Subcutaneous adipose tissue (tissue), 4 donors: Measurements from ENCODE around the gene ITGBL1. TPM values are rescaled to one million over a fixed set of nuclear protein-coding genes. Genes with fewer than 3 reads are reported as not detected.

ENCODE experiments used
- CTCF ChIP-seq: fragments of 450-650 bp; IDR thresholded peaks from one replicate; pipeline ENCODE4 v1.5.1; 2016; ENCODE audit warnings: low read depth, mild to moderate bottlenecking, control low read depth, antibody characterized with exemption, moderate library complexity
- total RNA-seq, 4 donors: library from RNA; depleted of rRNA; stranded (reverse); fragments of >200 nt; gene quantifications; one replicate each; pipeline ENCODE4 v1.1.0, GENCODE V29; 2016

The ITGBL1 gene
- total RNA-seq, 4 donors from 2014 or later: 8.3 to 34.6 (median 17.3) TPM

DNA sequence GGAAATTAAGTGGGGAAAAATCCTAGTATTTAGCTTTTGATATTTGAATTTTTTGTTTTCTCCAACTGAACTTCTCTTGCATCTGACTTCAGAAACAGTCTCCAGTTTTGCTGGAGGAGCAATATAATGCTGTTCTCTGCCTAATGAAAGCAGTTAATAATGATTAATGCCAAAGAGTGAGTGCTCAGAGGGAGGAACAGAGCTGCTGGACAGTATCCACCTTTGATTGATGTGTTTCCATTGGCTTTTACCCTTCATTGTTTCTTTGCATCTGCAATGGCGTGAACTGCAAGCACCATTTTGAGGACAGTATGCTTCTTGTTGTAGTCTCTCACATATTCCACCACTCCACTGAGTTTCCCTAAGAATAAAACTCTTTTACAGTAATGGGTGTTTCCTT is 193.4 kb downstream of the ITGBL1 start:
- no peak for TF ChIP-seq CTCF

GRCh38 chr13:101647760-101648159 is 195.3 kb downstream of the ITGBL1 start:
- TF ChIP-seq CTCF: no peak

DNA sequence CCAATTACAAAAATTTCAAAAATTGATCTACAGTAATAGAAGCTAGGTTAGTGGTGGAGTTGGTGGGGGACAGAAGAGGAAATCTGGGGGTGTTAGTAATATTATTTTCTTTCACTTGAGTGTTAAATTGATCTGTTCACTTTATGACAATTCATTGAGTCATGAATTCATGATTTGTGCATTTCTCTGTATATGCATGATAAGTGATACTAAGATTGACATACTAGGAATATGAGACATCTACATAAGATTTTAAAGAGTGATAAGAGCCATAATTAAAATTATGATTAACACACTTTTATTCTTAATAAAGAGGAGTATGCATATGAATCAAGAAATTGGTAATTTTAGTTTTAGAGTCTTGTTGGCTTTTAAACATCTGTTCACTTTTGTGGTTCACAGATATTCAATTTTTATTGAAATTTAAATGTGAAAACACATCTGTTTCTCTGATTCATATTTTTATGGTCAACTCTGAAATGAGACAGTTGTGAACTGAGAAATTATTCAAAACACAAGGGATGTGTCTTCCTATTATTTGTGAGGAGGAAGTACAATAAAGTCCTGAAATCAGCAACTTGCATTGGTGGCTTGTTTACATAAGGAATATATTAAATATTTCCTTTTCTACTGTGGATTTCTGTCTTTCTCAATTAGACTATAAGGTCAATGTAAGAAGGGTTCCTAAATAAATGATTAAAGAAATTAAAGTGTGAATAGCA is 196.5 kb downstream of the ITGBL1 start:
- no peak for TF ChIP-seq CTCF

GRCh38 chr13:101649488-101650126 is 197.1 kb downstream of the ITGBL1 start:
- no peak for TF ChIP-seq CTCF

GRCh38 chr13:101654883-101655282 is 202.4 kb downstream of the ITGBL1 start:
- no peak for TF ChIP-seq CTCF

GRCh38 chr13:101655435-101655834 is 203.0 kb downstream of the ITGBL1 start:
- TF ChIP-seq CTCF: no peak

- no peak for TF ChIP-seq CTCF
Measured at GRCh38 chr13:101660711-101661110, 208.2 kb downstream of the ITGBL1 start.
